ENCODE data around the gene MARCHF9. TPM values are rescaled to one million over a fixed set of nuclear protein-coding genes. Genes with fewer than 3 reads are reported as not detected.

Gene MARCHF9
- total RNA-seq, 4 donors from 2014 or later, result 2.4 to 8.7 (median 5.1) TPM

DNA sequence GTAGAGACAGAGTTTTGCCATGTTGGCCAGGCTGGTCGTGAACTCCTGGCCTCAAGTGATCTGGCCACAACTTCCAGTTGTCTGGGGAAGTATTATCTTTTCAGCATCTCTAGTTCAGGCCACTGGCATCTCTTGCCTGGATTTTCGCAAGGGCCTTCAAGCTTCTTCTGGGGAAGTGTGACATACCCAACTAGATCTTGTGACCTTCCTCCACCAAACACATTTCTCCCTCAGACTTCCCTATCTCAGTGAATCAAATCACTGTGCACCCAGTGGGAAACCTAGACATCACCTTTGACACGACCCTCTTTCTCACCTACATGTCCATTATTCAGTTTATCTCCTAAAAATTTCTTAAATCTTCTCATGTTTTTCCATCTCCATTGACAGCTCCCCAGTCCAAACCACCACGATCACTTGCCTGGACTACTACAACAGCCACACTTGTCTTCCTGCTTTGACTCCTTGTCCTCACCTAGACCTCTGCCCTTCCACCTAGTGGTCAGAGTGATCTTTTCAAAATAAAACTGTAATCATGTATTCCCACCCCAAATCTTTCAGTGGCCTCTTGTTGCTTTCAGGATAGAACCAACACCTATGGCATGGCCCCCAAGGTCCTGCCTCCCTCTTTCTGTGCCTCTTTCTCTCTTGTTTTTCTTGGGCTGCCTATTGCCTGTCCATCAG, 20.8 kb downstream of the MARCHF9 start:
- DNase-seq (ENCODE audit: low spot score) (no peak), ATAC-seq (ENCODE audit: low FRiP score) (no peak)
- TF ChIP-seq, protein P1, sequence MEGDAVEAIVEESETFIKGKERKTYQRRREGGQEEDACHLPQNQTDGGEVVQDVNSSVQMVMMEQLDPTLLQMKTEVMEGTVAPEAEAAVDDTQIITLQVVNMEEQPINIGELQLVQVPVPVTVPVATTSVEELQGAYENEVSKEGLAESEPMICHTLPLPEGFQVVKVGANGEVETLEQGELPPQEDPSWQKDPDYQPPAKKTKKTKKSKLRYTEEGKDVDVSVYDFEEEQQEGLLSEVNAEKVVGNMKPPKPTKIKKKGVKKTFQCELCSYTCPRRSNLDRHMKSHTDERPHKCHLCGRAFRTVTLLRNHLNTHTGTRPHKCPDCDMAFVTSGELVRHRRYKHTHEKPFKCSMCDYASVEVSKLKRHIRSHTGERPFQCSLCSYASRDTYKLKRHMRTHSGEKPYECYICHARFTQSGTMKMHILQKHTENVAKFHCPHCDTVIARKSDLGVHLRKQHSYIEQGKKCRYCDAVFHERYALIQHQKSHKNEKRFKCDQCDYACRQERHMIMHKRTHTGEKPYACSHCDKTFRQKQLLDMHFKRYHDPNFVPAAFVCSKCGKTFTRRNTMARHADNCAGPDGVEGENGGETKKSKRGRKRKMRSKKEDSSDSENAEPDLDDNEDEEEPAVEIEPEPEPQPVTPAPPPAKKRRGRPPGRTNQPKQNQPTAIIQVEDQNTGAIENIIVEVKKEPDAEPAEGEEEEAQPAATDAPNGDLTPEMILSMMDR (IDR thresholded peaks at IDR 0.05), result no peak

DNA sequence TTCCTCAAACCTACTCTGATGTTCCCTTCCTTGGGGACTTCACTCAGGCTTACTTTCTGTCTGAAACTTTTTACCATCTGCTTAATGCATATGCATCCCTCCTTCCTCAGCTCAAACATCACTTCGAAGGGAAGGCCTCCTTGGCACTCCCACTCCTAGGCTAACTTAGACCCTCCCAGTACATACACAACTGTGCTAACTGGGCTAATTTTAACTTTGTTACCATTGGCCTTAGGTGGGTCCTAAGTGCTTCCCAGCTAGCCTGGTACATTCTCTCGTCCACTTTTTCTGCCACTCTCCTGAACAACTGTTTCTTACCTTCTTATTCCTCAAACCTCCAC, 21.3 kb downstream of the MARCHF9 start:
- ATAC-seq (ENCODE audit: low FRiP score), result no peak
- TF ChIP-seq, protein P1 (IDR thresholded peaks at IDR 0.05), result no peak
- DNase-seq (ENCODE audit: low spot score), result no peak

DNA sequence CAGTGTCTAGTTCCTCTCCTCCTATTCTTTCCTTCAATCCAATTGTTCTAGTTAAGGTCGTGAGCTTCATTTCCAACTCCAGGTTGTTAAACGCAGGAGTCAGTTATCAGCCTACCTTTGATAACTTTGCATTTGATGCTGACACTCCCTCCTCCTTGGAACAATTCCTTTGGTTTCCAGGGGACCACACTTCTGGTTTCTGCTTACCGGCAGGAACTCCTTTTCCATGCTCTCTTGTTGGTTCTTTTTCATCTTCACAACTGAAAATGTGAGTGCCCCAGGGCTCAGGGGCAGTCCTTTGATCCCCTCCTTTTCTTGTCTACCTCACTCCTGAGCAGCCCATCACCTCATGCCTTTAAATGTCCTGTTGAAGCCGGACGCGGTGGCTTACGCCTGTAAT, 22.5 kb downstream of the MARCHF9 start:
- ATAC-seq (ENCODE audit: low FRiP score), result no peak
- no peak for DNase-seq (ENCODE audit: low spot score)
- TF ChIP-seq, protein P1 (IDR thresholded peaks at IDR 0.05), result no peak

DNA sequence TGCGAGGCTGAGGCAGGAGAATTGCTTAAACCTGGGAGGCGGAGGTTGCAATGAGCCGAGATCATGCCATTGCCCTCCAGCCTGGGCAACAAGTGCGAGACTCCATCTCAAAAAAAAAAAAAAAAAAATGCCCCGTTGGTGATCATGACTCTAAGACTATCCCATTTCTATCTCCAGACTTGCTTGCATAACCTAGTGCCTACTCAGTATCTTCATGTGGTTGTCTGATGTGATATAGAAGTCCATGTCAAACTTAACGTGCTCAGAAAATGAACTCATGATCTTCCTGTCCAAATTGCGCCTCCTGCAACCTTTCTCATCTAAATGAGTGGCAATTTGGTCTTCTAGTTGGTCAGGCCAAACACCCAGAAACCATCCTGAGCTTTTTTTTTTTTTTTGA, 23.0 kb downstream of the MARCHF9 start:
- TF ChIP-seq, protein P1 (IDR thresholded peaks at IDR 0.05), result no peak
- DNase-seq (ENCODE audit: low spot score) (no peak), ATAC-seq (ENCODE audit: low FRiP score) (no peak)

DNA sequence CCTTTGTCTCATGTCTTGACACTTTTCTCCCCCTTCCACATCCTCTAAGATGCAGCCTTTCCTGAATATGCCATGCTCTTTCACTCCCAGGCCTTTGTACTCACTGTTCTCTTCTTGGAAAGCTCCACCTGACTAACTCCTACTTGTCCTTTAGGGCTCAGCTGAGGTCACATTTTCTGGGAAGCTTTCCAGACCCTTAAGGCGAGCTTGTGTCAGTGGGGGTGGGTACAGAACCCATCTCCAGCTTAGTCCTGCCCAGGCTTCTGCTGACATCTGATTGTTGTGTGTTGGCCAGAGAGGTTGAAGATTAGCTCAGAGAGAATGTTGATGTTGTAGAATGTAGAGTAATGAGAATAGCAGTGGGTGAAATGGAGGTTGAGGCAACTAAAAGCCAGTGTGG, 24.8 kb downstream of the MARCHF9 start:
- no peak for ATAC-seq (ENCODE audit: low FRiP score)
- no peak for DNase-seq (ENCODE audit: low spot score)
- TF ChIP-seq, protein P1 (IDR thresholded peaks at IDR 0.05), result no peak

DNA sequence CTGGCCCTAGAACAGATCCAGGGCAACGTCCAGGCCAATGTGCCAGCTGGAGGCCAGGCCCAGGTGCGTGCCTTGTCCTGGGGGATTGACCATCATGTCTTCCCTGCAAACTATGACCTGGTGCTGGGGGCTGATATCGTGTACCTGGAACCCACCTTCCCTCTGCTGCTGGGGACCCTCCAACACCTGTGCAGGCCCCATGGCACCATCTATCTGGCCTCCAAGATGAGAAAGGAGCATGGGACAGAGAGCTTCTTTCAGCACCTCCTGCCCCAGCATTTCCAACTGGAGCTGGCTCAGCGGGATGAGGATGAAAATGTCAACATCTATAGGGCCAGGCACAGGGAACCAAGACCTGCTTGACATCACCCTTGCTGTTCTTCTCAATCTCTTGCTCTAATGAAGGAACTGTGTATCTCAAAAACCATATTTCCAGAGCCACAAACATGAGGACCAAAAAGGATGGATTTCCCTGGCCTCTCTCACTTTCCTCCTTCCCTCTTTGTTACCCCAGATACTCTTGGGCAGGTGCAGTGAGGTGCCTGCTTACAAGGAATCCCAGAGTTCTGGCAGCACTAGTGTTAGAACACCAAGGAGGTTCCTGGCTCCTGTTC, 25.5 kb downstream of the MARCHF9 start:
- no peak for DNase-seq (ENCODE audit: low spot score)
- TF ChIP-seq, protein P1 (IDR thresholded peaks at IDR 0.05), result no peak
- no peak for ATAC-seq (ENCODE audit: low FRiP score)

DNA sequence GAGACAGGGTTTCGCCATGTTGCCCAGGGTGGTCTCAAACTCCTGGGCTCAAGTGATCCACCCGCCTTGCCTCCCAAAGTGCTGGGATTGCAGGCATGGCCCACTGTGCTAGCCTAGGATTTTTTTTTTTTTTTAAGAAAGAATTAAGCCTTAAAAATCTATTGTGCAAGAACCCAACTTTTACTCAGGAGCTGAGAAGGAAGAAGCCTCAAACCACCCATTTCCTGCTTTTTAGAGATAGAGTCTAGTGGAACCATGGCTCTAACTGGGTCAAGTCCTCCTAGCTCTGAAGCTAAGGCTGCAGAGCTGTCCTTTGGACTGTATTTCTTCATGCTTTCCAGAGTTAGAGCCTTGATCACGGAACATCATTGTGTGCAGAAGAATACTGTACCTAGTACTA, 26.3 kb downstream of the MARCHF9 start:
- TF ChIP-seq, protein P1 (IDR thresholded peaks at IDR 0.05), result no peak
- ATAC-seq (ENCODE audit: low FRiP score), result no peak

More for the DNA sequence above, 26.3 kb downstream of the MARCHF9 start:
- DNase-seq (ENCODE audit: low spot score), result no peak
